Mesodermal cell (in vitro differentiated cells): ENCODE measurements around the gene ADAMTSL1.

Source experiments
- H3K27ac ChIP-seq: 2 replicates; pipeline ENCODE4 v1.7.0; 2013; ENCODE audit warnings: mild to moderate bottlenecking, low read depth, low read length, moderate library complexity; ENCODE audit not compliant: severe bottlenecking
- H3K36me3 ChIP-seq: 2 replicates; pipeline ENCODE4 v1.7.1; 2013; ENCODE audit warnings: mild to moderate bottlenecking, low read length, moderate library complexity; ENCODE audit not compliant: control insufficient read depth, insufficient read depth
- H3K4me1 ChIP-seq: one replicate; pipeline ENCODE4 v1.7.1; 2013; ENCODE audit warnings: mild to moderate bottlenecking, low read length; ENCODE audit not compliant: insufficient read depth, control insufficient read depth, poor library complexity, severe bottlenecking
- H3K4me3 ChIP-seq: 2 replicates; pipeline ENCODE4 v1.7.0; 2013; ENCODE audit warnings: low read length, control low read depth, mild to moderate bottlenecking; ENCODE audit not compliant: insufficient read depth, poor library complexity, severe bottlenecking; ENCODE audit errors: extremely low read depth
- H3K9me3 ChIP-seq: 2 replicates; pipeline ENCODE4 v1.7.1; 2013; ENCODE audit warnings: mild to moderate bottlenecking, low read length, moderate library complexity; ENCODE audit not compliant: control insufficient read depth
- WGBS, 2 experiments: methylation state at CpG; one replicate each; pipeline ENCODE4 v1.1.5; 2013; ENCODE audit warnings: missing lambda C conversion rate in 2 of 2; ENCODE audit not compliant: insufficient coverage in 2 of 2; 5-methylcytosine and 5-hydroxymethylcytosine counted together

Gene ADAMTSL1

GRCh38 chr9:18739641-18740318 is 265.8 kb downstream of the ADAMTSL1 start:
- Histone ChIP-seq H3K4me1 (no peaks in the 10 kb centered on the region), H3K36me3 (no peaks in the 10 kb centered on the region), H3K27ac (no peak overlapping the region), H3K9me3 (no peaks in the 10 kb centered on the region), H3K4me3 (no peak overlapping the region)
- WGBS, 2 experiments: 88 to 93% methylated on average over 2 to 3 of the region's 5 CpGs

- H3K4me3 ChIP-seq: no peak overlapping the region
- H3K36me3 ChIP-seq: no peaks in the 10 kb centered on the region
- no peaks in the 10 kb centered on the region for H3K4me1 ChIP-seq
- H3K9me3 ChIP-seq: no peaks in the 10 kb centered on the region
- no peak overlapping the region for H3K27ac ChIP-seq
- 90 to 100% methylated on average over 1 of the region's 1 CpG for WGBS, 2 experiments
Measured at GRCh38 chr9:18741359-18741758, 267.4 kb downstream of the ADAMTSL1 start.

DNA sequence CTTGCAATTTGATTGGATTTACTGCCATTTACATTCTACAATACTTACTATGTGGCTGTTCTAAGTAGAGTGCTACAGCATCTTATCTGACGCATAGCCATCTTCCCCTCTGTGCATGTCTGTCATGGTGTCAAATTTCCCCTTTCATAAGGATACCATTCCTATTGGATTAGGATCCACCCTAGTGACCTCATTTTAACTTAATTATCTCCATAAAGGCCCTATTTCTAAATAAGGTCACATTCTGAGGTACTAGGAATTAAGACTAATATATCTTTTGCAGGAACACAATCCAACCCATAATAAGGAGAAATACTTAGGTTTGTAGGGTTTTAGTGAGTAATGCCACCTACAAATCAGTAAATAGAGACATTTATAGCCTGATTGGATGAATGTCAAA is 268.0 kb downstream of the ADAMTSL1 start:
- no peaks in the 10 kb centered on the region for H3K4me1 ChIP-seq
- H3K4me3 ChIP-seq: no peak overlapping the region
- no peaks in the 10 kb centered on the region for H3K36me3 ChIP-seq
- H3K27ac ChIP-seq: no peak overlapping the region
- H3K9me3 ChIP-seq: no peaks in the 10 kb centered on the region
- WGBS, 2 experiments: 70 to 83% methylated on average over 1 of the region's 1 CpG

- WGBS, 2 experiments: 94 to 100% methylated on average over 2 to 3 of the region's 6 CpGs
- Histone ChIP-seq H3K27ac (no peak overlapping the region), H3K4me3 (no peak overlapping the region), H3K4me1 (no peaks in the 10 kb centered on the region), H3K36me3 (no peaks in the 10 kb centered on the region), H3K9me3 (no peaks in the 10 kb centered on the region)
Measured at GRCh38 chr9:18743421-18743820, 269.5 kb downstream of the ADAMTSL1 start.

- Histone ChIP-seq H3K9me3 (no peaks in the 10 kb centered on the region), H3K4me3 (no peak overlapping the region), H3K4me1 (no peaks in the 10 kb centered on the region), H3K27ac (no peak overlapping the region), H3K36me3 (no peaks in the 10 kb centered on the region)
- WGBS, 2 experiments: 90 to 95% methylated on average over 2 of the region's 2 CpGs
Measured at GRCh38 chr9:18743971-18744370, 270.0 kb downstream of the ADAMTSL1 start.

DNA sequence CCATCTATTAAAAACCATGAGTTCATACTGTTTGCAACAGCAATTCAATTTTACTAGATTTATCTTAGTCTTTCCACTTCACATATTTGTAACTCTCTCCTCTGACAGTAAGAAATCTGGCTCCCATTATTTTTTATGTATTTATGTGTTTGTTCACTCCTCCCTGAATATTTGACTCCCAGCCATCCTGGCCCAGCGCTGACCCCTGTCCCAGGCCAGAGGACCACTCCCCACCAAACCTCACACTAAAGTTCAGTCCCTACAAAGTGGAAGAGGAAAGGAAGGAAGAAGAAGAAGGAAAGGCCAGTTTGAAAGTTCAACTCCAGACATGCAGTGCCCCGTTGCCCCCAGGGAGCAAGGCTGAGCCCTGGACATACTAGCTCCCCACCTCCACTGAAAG is 271.8 kb downstream of the ADAMTSL1 start:
- WGBS, 2 experiments: no CpG with 5 or more reads among the region's 2 CpGs

GRCh38 chr9:18746631-18747030 is 272.7 kb downstream of the ADAMTSL1 start:
- no peaks in the 10 kb centered on the region for H3K9me3 ChIP-seq
- no peaks in the 10 kb centered on the region for H3K36me3 ChIP-seq
- no peak overlapping the region for H3K27ac ChIP-seq
- 83% methylated on average over 1 of the region's 1 CpG; no CpG with 5 or more reads in 1 of the 2 experiments for WGBS, 2 experiments
- no peak overlapping the region for H3K4me3 ChIP-seq
- H3K4me1 ChIP-seq: no peaks in the 10 kb centered on the region

More for the DNA sequence above, 271.8 kb downstream of the ADAMTSL1 start:
- Histone ChIP-seq H3K4me3 (no peak overlapping the region), H3K4me1 (no peaks in the 10 kb centered on the region), H3K9me3 (no peaks in the 10 kb centered on the region), H3K36me3 (no peaks in the 10 kb centered on the region), H3K27ac (no peak overlapping the region)

DNA sequence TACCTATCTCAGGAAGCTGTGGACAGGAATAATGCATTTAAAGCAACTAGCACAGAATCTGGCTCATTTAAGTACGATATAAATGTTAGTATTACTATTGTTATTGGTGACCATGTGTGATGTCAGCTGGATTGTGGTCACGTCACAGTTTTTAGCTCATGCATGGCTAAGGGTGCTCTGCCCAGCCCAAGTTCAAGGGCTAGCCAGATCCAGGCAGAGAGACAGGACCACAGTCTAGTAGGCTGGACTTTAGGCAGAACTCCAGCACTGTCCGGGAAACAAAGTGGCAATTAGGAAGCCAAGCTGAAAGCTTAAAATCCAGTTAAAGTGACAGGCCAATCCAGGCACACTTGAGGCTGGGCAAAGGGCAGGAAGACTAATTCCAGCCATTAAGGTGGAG is 273.6 kb downstream of the ADAMTSL1 start:
- Histone ChIP-seq H3K4me3 (no peak overlapping the region), H3K36me3 (no peaks in the 10 kb centered on the region), H3K9me3 (no peaks in the 10 kb centered on the region), H3K27ac (no peak overlapping the region), H3K4me1 (no peaks in the 10 kb centered on the region)
- 91 to 94% methylated on average over 3 of the region's 3 CpGs for WGBS, 2 experiments

- no peak overlapping the region for H3K27ac ChIP-seq
- no peaks in the 10 kb centered on the region for H3K36me3 ChIP-seq
- H3K4me3 ChIP-seq: no peak overlapping the region
- H3K4me1 ChIP-seq: no peaks in the 10 kb centered on the region
- 100% methylated on average over 1 of the region's 1 CpG for WGBS, 2 experiments
- no peaks in the 10 kb centered on the region for H3K9me3 ChIP-seq
Measured at GRCh38 chr9:18748251-18748701, 274.3 kb downstream of the ADAMTSL1 start.

DNA sequence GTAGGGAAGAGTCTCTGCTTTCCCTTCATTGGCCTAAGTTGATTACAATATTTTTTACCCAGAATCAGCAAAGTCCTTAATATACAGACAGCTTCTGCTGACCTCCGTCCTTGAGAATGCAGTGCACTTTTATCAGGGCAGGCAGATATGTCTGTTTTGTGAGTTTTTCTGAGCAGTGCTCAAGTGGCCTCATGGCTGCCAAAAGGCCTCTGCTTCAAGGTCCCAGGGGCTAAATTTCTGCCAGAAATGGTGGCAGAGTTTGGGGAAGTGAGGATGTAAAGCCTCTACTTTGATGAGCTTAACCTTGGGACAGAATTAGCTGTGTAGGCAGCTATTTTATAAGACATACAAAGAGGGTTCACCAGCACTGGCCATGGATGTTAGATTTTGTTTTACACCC is 275.8 kb downstream of the ADAMTSL1 start:
- H3K27ac ChIP-seq: no peak overlapping the region
- no peaks in the 10 kb centered on the region for H3K9me3 ChIP-seq
- no peaks in the 10 kb centered on the region for H3K36me3 ChIP-seq
- no peaks in the 10 kb centered on the region for H3K4me1 ChIP-seq
- no peak overlapping the region for H3K4me3 ChIP-seq
- WGBS, 2 experiments: no CpG with 5 or more reads among the region's 1 CpG

- Histone ChIP-seq H3K36me3 (no peaks in the 10 kb centered on the region), H3K4me1 (no peaks in the 10 kb centered on the region), H3K27ac (no peak overlapping the region), H3K4me3 (no peak overlapping the region), H3K9me3 (no peaks in the 10 kb centered on the region)
- WGBS, 2 experiments: 86 to 100% methylated on average over 1 to 3 of the region's 4 CpGs
Measured at GRCh38 chr9:18753904-18754303, 280.0 kb downstream of the ADAMTSL1 start.
